Tibial artery (tissue), 4 donors: Measurements from ENCODE around the gene ADCY1.

Source experiments
- DNase-seq, 2 donors: peaks; one replicate each; pipeline ENCODE4 v3.0.0-alpha.2; 2019
- H3K27ac ChIP-seq, 2 donors: fragments of 200-600 bp; sonication (generic) in 1 of 2; 1 replicate in 1 of 2; 2 replicates in 1 of 2; pipeline ENCODE4 v1.5.1; 2018 to 2019; ENCODE audit warnings: mild to moderate bottlenecking in 1 of 2
- H3K27me3 ChIP-seq, 2 donors: fragments of 200-600 bp; sonication (generic) in 1 of 2; one replicate each; pipeline versions ENCODE4 v1.5.1 to v1.6.0; 2016 to 2019
- H3K36me3 ChIP-seq, 3 donors: fragments of 200-600 bp; sonication (generic) in 2 of 3; one replicate each; pipeline ENCODE4 v1.5.1; 2016 to 2019; ENCODE audit warnings: mild to moderate bottlenecking in 2 of 3
- H3K4me1 ChIP-seq, 4 donors: fragments of 200-600 bp; sonication (generic) in 2 of 4; 1 replicate in 3 of 4; 2 replicates in 1 of 4; pipeline ENCODE4 v1.5.1; 2016 to 2019
- H3K4me3 ChIP-seq, 2 donors: fragments of 200-600 bp; sonication (generic) in 1 of 2; 1 replicate in 1 of 2; 2 replicates in 1 of 2; pipeline ENCODE4 v1.5.1; 2018 to 2019; ENCODE audit warnings: mild to moderate bottlenecking in 2 of 2
- H3K9me3 ChIP-seq, 3 donors: fragments of 200-600 bp; sonication (generic) in 1 of 3; one replicate each; pipeline ENCODE4 v1.5.1; 2016 to 2019
- CTCF ChIP-seq, 2 experiments: fragments of 200-600 bp in 1 of 2; fragments of 450-650 bp in 1 of 2; IDR thresholded peaks; one replicate each; pipeline ENCODE4 v1.5.1; 2017 to 2019; ENCODE audit warnings: antibody characterized with exemption in 2 of 2, mild to moderate bottlenecking in 1 of 2, moderate library complexity in 1 of 2
- intact Hi-C: fragments of 100-400 bp; cut with DNase I; formaldehyde crosslinking; loops from one replicate; pipeline ENCODE4 v1.15.0; 2023; ENCODE audit warnings: low total_unique reads

The ADCY1 gene

DNA sequence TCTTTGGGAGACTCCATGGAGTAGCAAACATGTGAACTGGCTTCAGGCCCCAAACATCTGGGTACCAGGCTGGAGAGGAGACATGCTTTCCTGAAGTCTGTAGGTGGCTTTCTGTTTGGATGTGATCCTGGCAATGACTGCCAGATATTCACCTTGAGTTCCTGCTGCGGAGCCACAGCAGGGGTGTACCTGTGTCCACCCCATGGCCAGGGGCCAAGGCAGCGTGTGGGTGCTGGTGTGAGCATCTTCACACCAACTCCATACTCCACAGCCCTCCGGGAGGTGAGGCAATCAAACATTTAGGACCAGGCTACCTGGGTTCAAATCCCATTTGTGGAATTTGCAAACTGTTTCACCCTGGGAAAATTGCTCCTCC is 113.0 kb downstream of the ADCY1 start:
- intact Hi-C loops, result no loop called here
- peak in 1 of 2 donors; percentile 24 for DNase-seq
- no peak overlapping the region for H3K27ac ChIP-seq
- no peaks in the 10 kb centered on the region for H3K9me3 ChIP-seq
- no peaks in the 10 kb centered on the region for H3K36me3 ChIP-seq
- H3K4me3 ChIP-seq, result no peak overlapping the region
- H3K4me1 ChIP-seq, result no peaks in the 10 kb centered on the region
- no peak for TF ChIP-seq CTCF (IDR thresholded peaks at IDR 0.05)
- peaks cover 0 to under 1% of the 10 kb centered on the region in 2 donors for H3K27me3 ChIP-seq

- DNase-seq, result peak in 1 of 2 donors; percentile 28
- no peak for TF ChIP-seq CTCF (IDR thresholded peaks at IDR 0.05)
- intact Hi-C loops, result no loop called here
- Histone ChIP-seq H3K27ac (no peak overlapping the region), H3K27me3 (no peaks in the 10 kb centered on the region), H3K4me1 (no peaks in the 10 kb centered on the region), H3K4me3 (no peak overlapping the region), H3K36me3 (no peaks in the 10 kb centered on the region), H3K9me3 (no peaks in the 10 kb centered on the region)
Observed at GRCh38 chr7:45687721-45688120, 113.6 kb downstream of the ADCY1 start.

- no peaks in the 10 kb centered on the region for H3K9me3 ChIP-seq
- H3K4me1 ChIP-seq, result no peaks in the 10 kb centered on the region
- no peak for DNase-seq
- intact Hi-C loops, result no loop called here
- no peaks in the 10 kb centered on the region for H3K36me3 ChIP-seq
- TF ChIP-seq CTCF (IDR thresholded peaks at IDR 0.05), result no peak
- no peaks in the 10 kb centered on the region for H3K27me3 ChIP-seq
- H3K4me3 ChIP-seq, result no peak overlapping the region
- H3K27ac ChIP-seq, result no peak overlapping the region
Observed at GRCh38 chr7:45688382-45688781, 114.2 kb downstream of the ADCY1 start.

GRCh38 chr7:45689011-45689796 is 115.0 kb downstream of the ADCY1 start:
- H3K4me1 ChIP-seq, result no peaks in the 10 kb centered on the region
- H3K27ac ChIP-seq, result no peak overlapping the region
- intact Hi-C loops, result no loop called here
- TF ChIP-seq CTCF (IDR thresholded peaks at IDR 0.05), result no peak
- H3K9me3 ChIP-seq, result no peaks in the 10 kb centered on the region
- H3K36me3 ChIP-seq, result no peaks in the 10 kb centered on the region
- DNase-seq, result peak in 1 of 2 donors; percentile 37
- no peaks in the 10 kb centered on the region for H3K27me3 ChIP-seq
- no peak overlapping the region for H3K4me3 ChIP-seq

DNA sequence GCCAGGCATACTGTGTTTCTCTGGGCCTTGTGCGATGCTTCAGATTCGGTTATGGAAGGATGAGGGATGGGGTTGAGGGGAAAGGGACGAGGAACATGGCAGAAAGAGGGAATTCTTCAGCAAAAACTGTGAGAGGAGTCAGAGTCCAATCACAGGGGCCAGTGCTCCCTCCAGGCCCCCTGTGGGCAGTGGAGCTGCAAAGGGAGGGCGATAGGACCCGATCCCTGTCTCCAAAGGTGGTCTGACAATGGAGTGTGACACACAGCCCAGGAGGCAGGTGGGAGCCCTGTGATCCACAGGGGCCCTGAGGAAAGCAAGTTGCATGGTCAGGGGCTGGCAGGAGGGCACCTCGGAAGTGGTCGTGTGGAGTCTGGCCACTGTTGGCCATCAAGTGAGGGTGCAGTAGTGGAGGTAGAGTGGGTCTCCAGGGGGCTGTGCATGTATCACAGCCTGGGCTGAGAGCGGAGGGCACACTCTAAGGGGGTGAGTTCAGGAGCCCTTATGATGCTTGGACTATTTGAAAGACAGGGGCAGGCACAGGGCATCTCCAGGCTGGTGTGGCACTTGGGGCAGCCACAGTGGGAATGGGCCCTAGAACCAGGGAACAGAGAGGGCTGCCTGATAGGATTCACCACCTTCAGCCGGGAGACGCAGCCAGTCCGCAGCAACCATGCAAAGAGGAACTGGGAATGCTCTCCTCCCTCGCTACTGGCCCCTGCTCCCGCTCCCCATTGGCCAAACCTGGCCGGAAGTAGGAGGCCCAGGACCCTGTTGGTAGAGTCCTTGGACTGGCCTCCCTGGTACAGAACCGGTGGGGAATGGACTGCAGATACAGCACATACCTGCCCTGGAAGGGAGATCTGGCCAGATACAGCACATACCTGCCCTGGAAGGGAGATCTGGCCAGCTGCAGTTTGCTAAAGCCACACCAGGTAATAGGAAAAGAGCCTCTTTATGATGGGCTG is 115.9 kb downstream of the ADCY1 start:
- H3K4me3 ChIP-seq, result no peak overlapping the region
- no peaks in the 10 kb centered on the region for H3K4me1 ChIP-seq
- intact Hi-C loops, result no loop called here
- DNase-seq, result peak in 1 of 2 donors; percentile 44
- no peaks in the 10 kb centered on the region for H3K9me3 ChIP-seq
- H3K36me3 ChIP-seq, result no peaks in the 10 kb centered on the region
- no peak for TF ChIP-seq CTCF (IDR thresholded peaks at IDR 0.05)
- no peaks in the 10 kb centered on the region for H3K27me3 ChIP-seq
- no peak overlapping the region for H3K27ac ChIP-seq
